M059J (cell line): ENCODE measurements around the gene ASTN2. TPM values are rescaled to one million over a fixed set of nuclear protein-coding genes. Genes with fewer than 3 reads are reported as not detected.

Experiments used
- DNase-seq: peaks from one replicate; pipeline ENCODE4 v3.0.0-alpha.2; 2012; ENCODE audit warnings: low read depth
- total RNA-seq: library from RNA; depleted of rRNA; stranded (reverse); fragments of >200 nt; shearing (Covaris generic); gene quantifications from 2 replicates; pipeline ENCODE4 v1.2.3, GENCODE V29; 2014

Gene ASTN2
- total RNA-seq, 1 experiment from 2014 or later, result 4.2 TPM

GRCh38 chr9:117169089-117169621, 245.7 kb downstream of the ASTN2 start:
- no peak for DNase-seq

GRCh38 chr9:117164512-117164911, 250.3 kb downstream of the ASTN2 start:
- no peak for DNase-seq

DNA sequence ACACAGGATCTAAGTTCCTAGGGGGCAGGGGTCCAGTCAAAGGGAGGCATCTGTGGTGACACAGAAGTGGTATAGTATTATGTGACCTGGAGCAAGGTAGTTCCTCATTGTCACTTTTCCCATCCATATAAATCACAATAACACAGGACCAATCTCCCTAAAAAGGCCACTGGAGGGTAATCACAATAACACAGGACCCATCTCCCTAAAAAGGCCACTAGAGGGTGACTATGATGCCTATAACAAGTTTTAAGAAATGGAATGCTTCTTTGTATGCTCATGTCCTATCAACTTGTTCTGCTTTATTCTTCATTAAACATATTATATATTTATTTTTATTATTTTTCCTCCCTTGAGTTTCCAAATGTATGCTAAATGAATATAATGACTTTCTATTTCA, 254.6 kb downstream of the ASTN2 start:
- no peak for DNase-seq

DNA sequence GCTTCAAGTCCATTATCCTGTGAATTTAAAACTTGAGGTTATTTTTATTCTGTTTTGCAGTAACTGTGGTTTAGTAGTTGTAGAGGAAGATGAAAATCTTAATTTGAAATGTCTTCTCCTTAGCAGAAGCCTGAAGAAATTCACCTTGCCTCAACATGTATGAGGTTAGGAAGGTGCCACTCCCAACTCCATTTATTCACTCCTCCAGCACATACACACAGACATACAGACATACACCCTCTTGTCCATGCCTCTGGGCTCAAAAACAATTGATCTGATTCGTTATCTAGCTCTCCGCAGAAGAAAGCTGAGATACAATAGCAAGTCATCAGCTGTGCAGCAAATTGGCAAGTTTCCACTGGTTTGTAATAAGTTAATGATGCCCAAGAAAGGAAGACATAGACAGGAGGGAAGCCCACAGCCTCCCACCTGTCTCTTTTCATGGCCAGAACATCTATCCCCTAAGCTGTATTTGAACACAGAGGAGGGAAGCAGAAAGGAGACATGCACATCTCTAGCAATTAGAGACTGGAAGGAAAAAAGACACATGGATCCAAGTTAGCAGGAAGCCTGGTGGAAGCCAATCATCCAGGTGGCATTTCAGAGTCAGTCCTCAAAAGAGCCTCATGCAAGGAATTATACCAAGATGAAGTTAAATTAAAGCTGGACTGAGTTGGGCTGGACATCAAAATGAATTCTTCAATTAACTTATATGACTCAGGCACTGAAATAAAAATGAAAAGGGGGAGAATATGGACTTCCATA, 257.9 kb downstream of the ASTN2 start:
- no peak for DNase-seq

- no peak for DNase-seq
These were observed 258.6 kb downstream of the ASTN2 start for GRCh38 chr9:117156144-117156688.

- peak; percentile 39 for DNase-seq
These were observed 261.8 kb downstream of the ASTN2 start for GRCh38 chr9:117153021-117153420.

- DNase-seq, result no peak
These were observed 263.1 kb downstream of the ASTN2 start for GRCh38 chr9:117151716-117152115.

GRCh38 chr9:117149996-117150395, 264.9 kb downstream of the ASTN2 start:
- no peak for DNase-seq

GRCh38 chr9:117145811-117146490, 268.9 kb downstream of the ASTN2 start:
- no peak for DNase-seq

- DNase-seq, result no peak
These were observed 269.8 kb downstream of the ASTN2 start for GRCh38 chr9:117145081-117145480.

DNA sequence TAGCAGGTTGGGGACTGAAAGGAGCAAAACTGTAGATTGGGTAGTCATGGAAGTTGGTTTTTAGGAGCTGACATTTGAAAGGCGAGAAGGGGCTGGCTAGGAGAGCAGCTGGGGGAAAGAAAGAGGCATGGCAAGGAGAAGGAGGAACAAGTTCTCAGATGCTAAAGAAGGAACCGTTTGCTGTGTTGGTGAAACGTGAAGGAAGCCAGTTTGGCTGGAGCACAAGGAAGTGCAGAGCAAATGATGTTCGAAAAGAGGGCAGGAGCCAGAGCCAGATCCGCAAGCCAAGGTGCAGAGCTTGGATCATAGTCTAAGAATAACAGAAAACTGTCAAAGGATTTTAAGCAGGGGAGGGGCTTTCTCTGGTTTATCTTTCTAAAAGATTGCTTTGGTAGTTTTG, 276.6 kb downstream of the ASTN2 start:
- DNase-seq, result no peak

- no peak for DNase-seq
These were observed 278.4 kb downstream of the ASTN2 start for GRCh38 chr9:117136461-117136860.

DNA sequence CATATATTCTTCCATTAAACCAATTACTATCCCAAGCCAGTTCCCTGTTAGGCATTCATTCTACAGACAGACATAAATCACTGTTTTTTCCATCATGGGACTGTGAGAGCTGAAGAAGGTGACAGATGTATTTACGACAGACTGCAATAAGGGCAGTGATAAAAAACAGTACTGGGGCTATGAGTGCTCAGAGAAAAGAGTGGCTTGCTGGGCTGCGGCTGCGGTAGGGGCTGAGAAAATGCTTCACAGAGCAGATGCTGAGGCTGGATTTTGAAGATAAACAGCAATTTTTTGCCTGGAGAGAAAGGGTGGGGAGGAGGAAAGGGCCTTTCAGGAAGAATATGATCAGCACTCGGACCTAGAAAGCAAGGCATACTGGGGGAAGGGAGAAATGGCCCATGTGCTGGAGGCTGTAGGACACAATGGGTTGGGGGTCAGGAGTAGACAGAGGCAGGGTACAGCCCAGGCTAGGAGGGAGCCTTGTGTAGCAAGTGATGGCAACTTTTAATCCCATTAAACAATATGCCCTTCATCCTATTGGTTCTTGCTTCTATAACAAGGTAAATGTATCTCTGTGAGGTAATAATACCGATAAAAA, 279.3 kb downstream of the ASTN2 start:
- DNase-seq, result no peak

DNA sequence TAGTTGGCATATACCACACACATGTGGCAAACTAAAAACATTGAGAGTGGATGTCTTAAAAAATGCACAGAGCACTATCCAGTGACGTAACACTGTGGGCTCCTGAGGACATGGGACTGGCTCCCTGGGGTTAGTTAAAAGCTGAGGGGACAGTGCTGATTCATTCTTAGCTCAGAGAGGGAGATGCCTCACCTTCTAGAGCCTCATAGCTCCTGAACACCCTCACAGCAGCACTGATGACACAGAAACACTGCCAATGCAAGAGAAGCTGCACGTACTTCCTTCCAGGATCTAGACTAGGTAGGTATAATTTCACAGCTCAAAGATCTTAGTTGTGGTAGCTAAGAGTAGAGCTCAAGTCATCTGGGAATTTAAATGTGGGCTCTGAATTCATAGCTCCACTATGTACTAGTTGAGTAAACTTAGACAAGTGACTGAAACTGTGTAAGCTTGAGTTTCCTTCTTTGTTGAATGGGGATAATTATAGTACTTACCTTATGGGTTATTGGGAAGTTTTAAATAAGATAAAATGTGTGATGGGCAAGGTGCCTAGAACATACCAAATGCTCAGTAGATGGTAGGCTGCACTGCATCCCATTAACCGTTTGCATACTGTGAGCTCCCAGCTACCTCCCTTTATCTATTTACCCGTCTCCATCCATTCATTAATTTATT, 279.9 kb downstream of the ASTN2 start:
- DNase-seq, result peak; percentile 16

DNA sequence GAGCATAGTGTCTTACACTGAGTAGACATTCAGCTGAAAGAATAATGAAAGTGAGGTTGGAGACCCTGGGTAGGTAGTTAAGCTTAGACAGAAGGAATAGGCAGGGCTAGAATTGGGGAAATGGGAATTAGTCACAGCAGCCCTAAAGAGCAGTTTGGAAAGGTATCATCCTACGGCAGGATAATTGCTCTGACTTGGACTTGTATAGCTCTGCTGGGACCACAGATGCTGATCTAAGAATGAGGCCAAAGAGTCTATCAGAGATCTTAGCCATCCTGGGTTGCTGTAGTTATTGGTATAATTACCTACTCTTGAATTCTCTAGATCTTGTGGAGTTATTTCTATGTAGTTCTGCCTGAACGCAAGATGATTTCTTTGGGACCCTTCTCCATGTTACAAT, 288.0 kb downstream of the ASTN2 start:
- no peak for DNase-seq

GRCh38 chr9:117125531-117125930, 289.3 kb downstream of the ASTN2 start:
- no peak for DNase-seq

- DNase-seq, result no peak
These were observed 291.1 kb downstream of the ASTN2 start for GRCh38 chr9:117123729-117124128.

- DNase-seq, result no peak
These were observed 291.9 kb downstream of the ASTN2 start for GRCh38 chr9:117122953-117123352.

DNA sequence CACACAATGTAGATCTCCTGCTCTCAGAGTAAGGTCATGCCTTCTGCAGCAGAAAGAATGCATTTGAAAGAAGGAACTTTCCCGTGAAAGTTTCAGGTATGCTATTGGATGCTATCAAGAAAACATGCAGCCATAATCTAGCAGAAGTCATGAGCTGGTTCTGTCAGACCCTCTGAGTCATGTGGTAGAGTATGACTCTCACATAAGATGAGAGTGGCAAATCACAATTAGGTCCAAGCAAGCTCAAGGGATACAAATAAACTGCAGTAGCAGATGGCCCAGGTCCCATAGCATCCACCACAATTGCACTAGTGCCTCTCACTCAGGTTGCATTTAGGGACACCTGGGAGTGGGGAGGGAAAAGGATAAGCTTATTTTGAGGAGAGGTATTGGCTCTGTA, 292.8 kb downstream of the ASTN2 start:
- DNase-seq, result no peak

DNA sequence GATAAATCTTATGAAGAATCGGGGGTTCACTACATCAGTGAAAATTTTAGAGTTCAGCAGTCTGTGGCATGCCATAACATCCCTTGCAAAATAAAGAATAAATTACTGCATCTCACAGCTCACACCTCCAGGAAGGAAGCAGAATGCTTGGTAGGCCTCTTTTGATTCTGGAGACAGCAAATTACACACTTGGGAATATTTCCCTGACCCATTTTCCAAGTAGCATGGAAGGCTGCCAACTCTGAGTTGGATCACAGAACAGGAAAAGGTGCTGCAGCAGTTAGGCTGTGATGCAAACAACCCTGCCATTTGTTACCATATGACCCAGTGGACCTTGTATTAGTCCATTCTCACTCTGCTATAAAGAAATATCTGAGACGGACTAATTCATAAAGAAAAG, 293.5 kb downstream of the ASTN2 start:
- DNase-seq, result no peak

GRCh38 chr9:117120061-117120460, 294.8 kb downstream of the ASTN2 start:
- peak; percentile 29 for DNase-seq

- DNase-seq, result no peak
These were observed 298.8 kb downstream of the ASTN2 start for GRCh38 chr9:117116084-117116483.
